PC-3 (cell line): Measurements from ENCODE around the gene CALCOCO2.

ENCODE experiments used
- CTCF ChIP-seq: fragments of 300-600 bp; sonication (generic); conservative IDR thresholded peaks from 2 replicates; pipeline ENCODE4 v1.5.1; 2017; ENCODE audit warnings: antibody characterized with exemption, low read depth, mild to moderate bottlenecking, low read length
- EZH2 ChIP-seq: fragments of 300-600 bp; sonication (generic); IDR thresholded peaks from one replicate; pipeline ENCODE4 v1.6.1; 2017; ENCODE audit warnings: antibody characterized with exemption, mild to moderate bottlenecking, low read length; ENCODE audit not compliant: unreplicated experiment

- TF ChIP-seq CTCF: no peak
- no peak for TF ChIP-seq EZH2
These were observed 40.9 kb downstream of the CALCOCO2 start for GRCh38 chr17:48871551-48872351.
